NT2/D1 (cell line): ENCODE measurements around the gene SLC24A3.

ENCODE experiments used
- SUZ12 ChIP-seq: IDR thresholded peaks from 2 replicates; pipeline ENCODE4 v1.6.1; 2011; ENCODE audit not compliant: insufficient read length, insufficient read depth; ENCODE audit errors: extremely low read depth
- YY1 ChIP-seq: IDR thresholded peaks from 2 replicates; pipeline ENCODE4 v1.6.1; 2011; ENCODE audit not compliant: insufficient read length, insufficient read depth
- ZNF274 ChIP-seq: IDR thresholded peaks from 2 replicates; pipeline ENCODE4 v1.6.1; 2011; ENCODE audit warnings: mild to moderate bottlenecking, low read depth, low read length

- TF ChIP-seq YY1, result no peak
- no peak for TF ChIP-seq ZNF274
- no peak for TF ChIP-seq SUZ12
Measured at GRCh38 chr20:19709635-19710335, 497.3 kb downstream of the SLC24A3 start.
